ENCODE measurements around the gene NRP1. TPM values are rescaled to one million over a fixed set of nuclear protein-coding genes. Genes with fewer than 3 reads are reported as not detected.
A peak's percentile ranks its signal among the peaks of the same experiment; 100 is the strongest.

Gene NRP1
- total RNA-seq, 6 experiments from 2014 or later = 14.7 to 61.7 (median 29.5) TPM

GRCh38 chr10:33293531-33294170 is 40.8 kb downstream of the NRP1 start:
- TF ChIP-seq POLR2A (IDR thresholded peaks at IDR 0.05) (no peak), CTCF (IDR thresholded peaks at IDR 0.05) (no peak)
- H3K27me3 ChIP-seq = no peaks in the 10 kb centered on the region
- no peak overlapping the region for H3K27ac ChIP-seq
- WGBS (ENCODE audit: insufficient coverage, low coverage, low lambda C conversion rate, missing lambda C conversion rate) = 81% methylated on average over 14 of the region's 14 CpGs
- no peak overlapping the region for H3K4me3 ChIP-seq
- ATAC-seq (no peak), DNase-seq (no peak)
- H3K4me1 ChIP-seq = peaks cover 0 to 29% (median 5%) of the 10 kb centered on the region in 4 donors
- H3K36me3 ChIP-seq = no peaks in the 10 kb centered on the region
- intact Hi-C loops (cut with DNase I) = no loop called here
- no peaks in the 10 kb centered on the region for H3K9me3 ChIP-seq

GRCh38 chr10:33293076-33293475 is 41.4 kb downstream of the NRP1 start:
- no peaks in the 10 kb centered on the region for H3K27me3 ChIP-seq
- no peak for DNase-seq
- H3K9me3 ChIP-seq = no peaks in the 10 kb centered on the region
- intact Hi-C loops (cut with DNase I) = no loop called here
- no peak for ATAC-seq
- H3K4me3 ChIP-seq = no peak overlapping the region
- H3K36me3 ChIP-seq = no peaks in the 10 kb centered on the region
- peaks cover 0 to 29% (median 5%) of the 10 kb centered on the region in 4 donors for H3K4me1 ChIP-seq
- H3K27ac ChIP-seq = peak overlapping the region in 1 of 3 donors; percentile 26
- TF ChIP-seq POLR2A (IDR thresholded peaks at IDR 0.05) = no peak
- TF ChIP-seq CTCF (IDR thresholded peaks at IDR 0.05) = no peak
- 69% methylated on average over 3 of the region's 3 CpGs for WGBS (ENCODE audit: insufficient coverage, low coverage, low lambda C conversion rate, missing lambda C conversion rate)

GRCh38 chr10:33291053-33291592 is 43.3 kb downstream of the NRP1 start:
- intact Hi-C loops (cut with DNase I) = no loop called here
- WGBS (ENCODE audit: insufficient coverage, low coverage, low lambda C conversion rate, missing lambda C conversion rate) = 40% methylated on average over 5 of the region's 5 CpGs

GRCh38 chr10:33290321-33291052 is 44.0 kb downstream of the NRP1 start:
- DNase-seq (no peak), ATAC-seq (no peak)
- intact Hi-C loops (cut with DNase I) = no loop called here
- TF ChIP-seq CTCF (IDR thresholded peaks at IDR 0.05) (no peak), POLR2A (IDR thresholded peaks at IDR 0.05) (no peak)
- no peak overlapping the region for H3K4me3 ChIP-seq
- peaks cover 0 to 53% (median 16%) of the 10 kb centered on the region in 4 donors for H3K4me1 ChIP-seq
- H3K9me3 ChIP-seq = peaks cover 0 to 2% (median 0%) of the 10 kb centered on the region in 4 donors
- no peaks in the 10 kb centered on the region for H3K36me3 ChIP-seq
- WGBS (ENCODE audit: insufficient coverage, low coverage, low lambda C conversion rate, missing lambda C conversion rate) = 64% methylated on average over 13 of the region's 13 CpGs
- no peaks in the 10 kb centered on the region for H3K27me3 ChIP-seq
- peak overlapping the region in 1 of 3 donors; percentile 20 for H3K27ac ChIP-seq

More at GRCh38 chr10:33291053-33291592, 43.3 kb downstream of the NRP1 start:
- no peaks in the 10 kb centered on the region for H3K9me3 ChIP-seq
- H3K27me3 ChIP-seq = no peaks in the 10 kb centered on the region
- no peak overlapping the region for H3K4me3 ChIP-seq
- H3K36me3 ChIP-seq = no peaks in the 10 kb centered on the region
- TF ChIP-seq CTCF (IDR thresholded peaks at IDR 0.05) = no peak
- TF ChIP-seq POLR2A (IDR thresholded peaks at IDR 0.05) = no peak
- ATAC-seq (peak; percentile 53 to 81 (median 64)), DNase-seq (no peak)
- H3K4me1 ChIP-seq = peaks cover 0 to 48% (median 14%) of the 10 kb centered on the region in 4 donors
- peak overlapping the region in 1 of 3 donors; percentile 20 for H3K27ac ChIP-seq
